Cardiac fibroblast (primary cell): ENCODE data around the gene CAPN14.

Experiments used
- DNase-seq, 2 donors: peaks; one replicate each; pipeline versions ENCODE4 v3.0.0 to v3.0.0-alpha.2; 2010; ENCODE audit warnings: low read depth in 2 of 2
- H3K4me3 ChIP-seq, 2 donors: replicated peaks in 1 of 2; 1 replicate in 1 of 2; 2 replicates in 1 of 2; pipeline ENCODE4 v1.5.1; 2011; ENCODE audit warnings: low read depth in 2 of 2, low read length in 2 of 2, mild to moderate bottlenecking in 2 of 2, moderate library complexity in 1 of 2
- CTCF ChIP-seq: IDR thresholded peaks from one replicate; pipeline ENCODE4 v1.5.1; 2011; ENCODE audit warnings: low read depth, mild to moderate bottlenecking, low read length, inconsistent platforms

CAPN14 gene

GRCh38 chr2:31233741-31234682, 16.7 kb upstream of the CAPN14 start, which contains the start of gene EHD3:
TSS of gene EHD3 (plus strand) at chr2:31234152. CDS start at chr2:31234622, 470 bp downstream.
- TF ChIP-seq CTCF: peak; percentile 70
- DNase-seq: peak; percentile 89 to 90
- peak within 1 kb of the TSS; percentile 67 to 72 for H3K4me3 ChIP-seq

GRCh38 chr2:31233231-31233630, 15.9 kb upstream of the CAPN14 start:
- peak overlapping the region in 1 of 2 donors; percentile 72 for H3K4me3 ChIP-seq
- no peak for TF ChIP-seq CTCF
- DNase-seq: peak in 1 of 2 donors; percentile 22

- no peak for TF ChIP-seq CTCF
- no peak overlapping the region for H3K4me3 ChIP-seq
- no peak for DNase-seq
Observed at GRCh38 chr2:31232586-31232985, 15.3 kb upstream of the CAPN14 start.

- TF ChIP-seq CTCF: no peak
- no peak overlapping the region for H3K4me3 ChIP-seq
- no peak for DNase-seq
Observed at GRCh38 chr2:31231571-31232302, 14.4 kb upstream of the CAPN14 start.

- DNase-seq: no peak
- TF ChIP-seq CTCF: no peak
- no peak overlapping the region for H3K4me3 ChIP-seq
Observed at GRCh38 chr2:31230751-31231150, 13.4 kb upstream of the CAPN14 start.

- no peak for DNase-seq
- H3K4me3 ChIP-seq: no peak overlapping the region
- no peak for TF ChIP-seq CTCF
Observed at GRCh38 chr2:31228717-31229116, 11.4 kb upstream of the CAPN14 start.
